Suprapubic skin (tissue), 4 donors: ENCODE data around the gene NSUN2. TPM values are rescaled to one million over a fixed set of nuclear protein-coding genes. Genes with fewer than 3 reads are reported as not detected.

ENCODE experiments used
- DNase-seq, 2 donors: peaks; one replicate each; pipeline ENCODE4 v3.0.0-alpha.2; 2019; ENCODE audit warnings: low spot score in 2 of 2
- H3K27ac ChIP-seq: fragments of 200-600 bp; sonication (generic); one replicate; pipeline ENCODE4 v1.5.1; 2019
- H3K27me3 ChIP-seq: fragments of 200-600 bp; sonication (generic); one replicate; pipeline ENCODE4 v1.5.1; 2019
- H3K36me3 ChIP-seq: fragments of 200-600 bp; sonication (generic); one replicate; pipeline ENCODE4 v1.5.1; 2019
- H3K4me1 ChIP-seq: fragments of 200-600 bp; sonication (generic); one replicate; pipeline ENCODE4 v1.5.1; 2019
- H3K4me3 ChIP-seq: fragments of 200-600 bp; sonication (generic); one replicate; pipeline ENCODE4 v1.5.1; 2019; ENCODE audit warnings: mild to moderate bottlenecking
- H3K9me3 ChIP-seq: fragments of 200-600 bp; sonication (generic); one replicate; pipeline ENCODE4 v1.5.1; 2019
- EP300 ChIP-seq: sonication (generic); formaldehyde crosslinking; IDR thresholded peaks from one replicate; pipeline ENCODE4 v1.6.1; 2017; ENCODE audit warnings: antibody characterized with exemption
- POLR2A ChIP-seq, 2 donors: fragments of 450-650 bp; IDR thresholded peaks; one replicate each; pipeline ENCODE4 v1.6.1; 2017; ENCODE audit warnings: antibody characterized with exemption in 2 of 2, mild to moderate bottlenecking in 2 of 2, moderate library complexity in 2 of 2
- POLR2AphosphoS5 ChIP-seq, 3 donors: sonication (generic); formaldehyde crosslinking; IDR thresholded peaks; one replicate each; pipeline ENCODE4 v1.6.1; 2017; ENCODE audit warnings: antibody characterized with exemption in 3 of 3
- WGBS: methylation state at CpG from one replicate; pipeline ENCODE4 v1.1.5; 2018; 5-methylcytosine and 5-hydroxymethylcytosine counted together
- total RNA-seq, 4 donors: library from RNA; depleted of rRNA; stranded (reverse); fragments of >200 nt; gene quantifications; one replicate each; pipeline ENCODE4 v1.1.0, GENCODE V29; 2016
- TF ChIP-seq, protein P1 (sequence below), 2 donors: fragments of 200-600 bp in 1 of 2; fragments of 450-650 bp in 1 of 2; sonication (generic) in 1 of 2; IDR thresholded peaks; one replicate each; pipeline ENCODE4 v1.5.1; 2016 to 2019; ENCODE audit warnings: antibody characterized with exemption in 2 of 2, mild to moderate bottlenecking in 1 of 2, moderate library complexity in 1 of 2

The NSUN2 gene
- total RNA-seq, 4 donors from 2014 or later: 48.8 to 90.8 (median 56.4) TPM

DNA sequence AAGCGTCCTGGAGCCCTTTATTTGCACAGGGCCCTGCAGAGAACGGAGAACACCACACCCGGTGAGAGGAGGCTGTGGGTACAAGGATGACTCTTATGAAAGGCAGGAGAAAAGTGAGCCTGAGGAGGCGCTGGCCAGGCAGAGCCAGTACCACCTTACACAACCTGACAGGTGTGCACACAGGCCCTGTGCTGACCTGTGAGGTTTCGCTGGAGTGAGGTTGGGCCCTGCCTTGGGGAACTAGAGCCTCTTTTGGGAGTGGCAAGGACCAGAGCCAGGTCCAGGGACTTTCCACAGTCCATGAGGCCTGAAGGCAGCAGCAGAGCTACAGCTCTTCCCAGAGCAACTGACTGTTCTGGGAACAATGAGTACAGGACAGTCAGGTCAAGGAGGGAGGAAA lies 3.4 kb upstream of the NSUN2 start:
- no peaks in the 10 kb centered on the region for H3K9me3 ChIP-seq
- no peak overlapping the region for H3K4me3 ChIP-seq
- WGBS: 39% methylated on average over 5 of the region's 5 CpGs
- H3K27me3 ChIP-seq: no peaks in the 10 kb centered on the region
- no peak for DNase-seq
- TF ChIP-seq EP300 (no peak), POLR2AphosphoS5 (IDR thresholded peaks at IDR 0.05) (peak in 1 of 3 donors; percentile 15), POLR2A (IDR thresholded peaks at IDR 0.05) (no peak)
- TF ChIP-seq, protein P1, sequence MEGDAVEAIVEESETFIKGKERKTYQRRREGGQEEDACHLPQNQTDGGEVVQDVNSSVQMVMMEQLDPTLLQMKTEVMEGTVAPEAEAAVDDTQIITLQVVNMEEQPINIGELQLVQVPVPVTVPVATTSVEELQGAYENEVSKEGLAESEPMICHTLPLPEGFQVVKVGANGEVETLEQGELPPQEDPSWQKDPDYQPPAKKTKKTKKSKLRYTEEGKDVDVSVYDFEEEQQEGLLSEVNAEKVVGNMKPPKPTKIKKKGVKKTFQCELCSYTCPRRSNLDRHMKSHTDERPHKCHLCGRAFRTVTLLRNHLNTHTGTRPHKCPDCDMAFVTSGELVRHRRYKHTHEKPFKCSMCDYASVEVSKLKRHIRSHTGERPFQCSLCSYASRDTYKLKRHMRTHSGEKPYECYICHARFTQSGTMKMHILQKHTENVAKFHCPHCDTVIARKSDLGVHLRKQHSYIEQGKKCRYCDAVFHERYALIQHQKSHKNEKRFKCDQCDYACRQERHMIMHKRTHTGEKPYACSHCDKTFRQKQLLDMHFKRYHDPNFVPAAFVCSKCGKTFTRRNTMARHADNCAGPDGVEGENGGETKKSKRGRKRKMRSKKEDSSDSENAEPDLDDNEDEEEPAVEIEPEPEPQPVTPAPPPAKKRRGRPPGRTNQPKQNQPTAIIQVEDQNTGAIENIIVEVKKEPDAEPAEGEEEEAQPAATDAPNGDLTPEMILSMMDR (IDR thresholded peaks at IDR 0.05): no peak
- H3K27ac ChIP-seq: peak overlapping the region; percentile 80
- H3K4me1 ChIP-seq: peaks cover 60% of the 10 kb centered on the region
- H3K36me3 ChIP-seq: no peaks in the 10 kb centered on the region

DNA sequence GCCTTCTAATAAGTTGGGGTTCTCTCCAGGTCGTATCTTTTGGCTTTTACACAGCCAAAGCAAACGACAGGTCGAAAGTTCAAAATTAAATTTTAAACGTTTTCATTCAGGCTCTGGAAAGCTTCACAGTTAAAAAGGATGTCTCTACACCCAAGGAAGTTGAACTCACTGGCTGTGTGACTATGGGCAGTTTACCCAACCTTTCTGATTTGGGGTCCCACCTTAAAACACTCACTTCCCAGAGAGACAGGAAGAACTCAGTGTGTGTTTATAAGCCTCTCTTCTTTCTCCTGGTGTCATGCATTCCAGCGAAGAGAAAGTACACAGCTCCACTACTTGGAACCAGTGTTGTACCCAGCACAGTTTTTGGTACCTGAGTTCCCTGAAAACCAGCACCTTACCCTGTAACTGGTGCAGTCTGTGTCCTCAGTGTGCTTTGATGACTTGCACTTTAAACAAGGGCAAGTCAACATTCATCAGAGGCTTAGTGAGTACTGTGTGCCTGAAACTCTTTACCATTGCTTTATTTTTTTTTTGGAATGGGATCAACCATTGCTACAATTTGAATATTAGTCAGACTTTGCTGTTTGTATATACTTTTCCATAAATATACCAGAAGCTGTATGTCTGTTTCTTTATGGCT lies 2.1 kb upstream of the NSUN2 start:
- peaks cover 64% of the 10 kb centered on the region for H3K4me1 ChIP-seq
- H3K36me3 ChIP-seq: peaks cover 11% of the 10 kb centered on the region
- peak overlapping the region; percentile 92 for H3K27ac ChIP-seq
- peak overlapping the region; percentile 94 for H3K4me3 ChIP-seq
- DNase-seq: no peak
- WGBS: 55% methylated on average over 5 of the region's 5 CpGs
- TF ChIP-seq, protein P1 (IDR thresholded peaks at IDR 0.05): no peak
- TF ChIP-seq POLR2A (IDR thresholded peaks at IDR 0.05) (no peak), EP300 (no peak), POLR2AphosphoS5 (IDR thresholded peaks at IDR 0.05) (no peak)
- no peaks in the 10 kb centered on the region for H3K9me3 ChIP-seq
- H3K27me3 ChIP-seq: no peaks in the 10 kb centered on the region

DNA sequence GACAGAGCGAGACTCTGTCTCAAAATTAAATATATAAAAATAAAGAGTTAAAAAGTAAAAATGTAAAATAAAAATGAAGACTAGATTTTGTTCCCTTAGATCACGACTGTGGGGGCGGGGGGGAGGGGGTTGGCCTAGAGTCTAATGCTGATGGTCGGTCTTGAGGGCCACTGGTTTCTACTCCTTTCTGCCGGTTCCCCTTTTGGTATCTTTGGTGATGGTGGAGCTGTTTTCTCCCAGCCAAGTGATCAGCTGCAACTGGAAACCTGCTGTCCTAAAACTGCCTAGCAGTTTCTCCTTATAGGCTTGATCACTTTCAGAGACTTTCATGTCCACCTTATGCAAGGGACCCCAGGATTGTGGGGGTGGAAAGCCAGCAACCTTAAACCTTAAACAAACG lies 1.5 kb upstream of the NSUN2 start:
- peaks cover 17% of the 10 kb centered on the region for H3K36me3 ChIP-seq
- H3K9me3 ChIP-seq: no peaks in the 10 kb centered on the region
- H3K27me3 ChIP-seq: no peaks in the 10 kb centered on the region
- 14% methylated on average over 6 of the region's 6 CpGs for WGBS
- TF ChIP-seq, protein P1 (IDR thresholded peaks at IDR 0.05): no peak
- no peak for TF ChIP-seq POLR2AphosphoS5 (IDR thresholded peaks at IDR 0.05)
- peaks cover 64% of the 10 kb centered on the region for H3K4me1 ChIP-seq
- H3K4me3 ChIP-seq: peak overlapping the region; percentile 94
- H3K27ac ChIP-seq: peak overlapping the region; percentile 92
- DNase-seq: no peak

DNA sequence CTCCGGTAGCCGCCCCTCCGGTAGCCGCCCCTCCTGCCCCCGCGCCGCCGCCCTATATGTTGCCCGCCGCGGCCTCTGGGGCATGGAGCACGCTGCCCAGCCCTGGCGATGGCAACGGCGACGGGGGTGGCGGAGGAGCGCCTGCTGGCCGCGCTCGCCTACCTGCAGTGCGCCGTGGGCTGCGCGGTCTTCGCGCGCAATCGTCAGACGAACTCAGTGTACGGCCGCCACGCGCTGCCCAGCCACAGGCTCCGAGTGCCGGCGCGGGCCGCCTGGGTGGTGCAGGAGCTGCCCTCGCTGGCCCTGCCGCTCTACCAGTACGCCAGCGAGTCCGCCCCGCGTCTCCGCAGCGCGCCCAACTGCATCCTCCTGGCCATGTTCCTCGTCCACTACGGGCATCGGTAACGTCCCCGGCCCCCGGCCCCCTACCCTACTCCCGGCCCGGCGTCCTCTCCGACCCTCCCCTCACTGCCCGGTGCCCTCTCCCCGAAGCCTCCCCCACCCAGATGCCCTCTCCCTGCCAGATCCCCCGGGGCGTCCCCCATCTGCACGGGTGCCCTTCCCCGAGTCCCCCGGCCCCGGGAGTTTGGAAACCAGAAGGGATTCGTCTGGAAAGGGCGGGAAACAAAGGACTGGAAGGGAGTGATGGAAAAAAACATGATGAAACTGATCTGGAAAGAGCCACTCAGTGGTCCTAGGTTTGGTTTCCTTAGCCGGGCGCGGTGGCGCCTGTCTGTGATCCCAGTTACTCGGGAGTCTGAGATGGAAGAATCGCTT lies 813 bp upstream of the NSUN2 start:
- DNase-seq: no peak
- TF ChIP-seq POLR2A (IDR thresholded peaks at IDR 0.05) (no peak), POLR2AphosphoS5 (IDR thresholded peaks at IDR 0.05) (no peak), EP300 (no peak)
- TF ChIP-seq, protein P1 (IDR thresholded peaks at IDR 0.05): no peak
- WGBS: under 1% methylated on average over 42 of the region's 75 CpGs

DNA sequence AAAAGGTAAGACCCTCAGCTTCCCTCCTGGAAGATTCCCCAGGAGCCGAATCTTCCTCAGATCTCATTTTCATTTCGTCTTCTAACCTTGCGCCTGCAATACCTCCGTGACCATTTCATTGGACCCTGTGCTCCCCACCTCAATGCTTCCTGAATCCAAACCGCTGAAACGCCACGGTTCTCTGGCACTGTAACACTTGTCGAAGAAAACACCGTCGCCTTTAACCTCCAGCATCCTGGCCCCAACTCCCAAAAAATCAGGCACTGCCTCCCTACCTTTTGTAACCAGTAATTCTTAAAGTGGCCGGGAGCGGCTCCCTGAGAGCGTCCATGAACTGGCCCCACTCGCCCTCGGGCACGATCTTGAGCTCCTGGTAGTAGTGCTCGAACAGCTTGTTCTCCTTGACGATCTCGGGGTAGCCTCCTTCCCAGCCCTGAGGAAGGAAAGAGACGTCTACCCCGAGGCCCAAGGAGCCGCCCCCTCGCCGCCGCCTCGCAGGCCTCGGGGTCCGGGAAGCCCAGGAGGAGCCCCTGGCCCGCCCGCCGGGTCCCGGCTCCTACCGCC lies 438 bp downstream of the NSUN2 start:
- Histone ChIP-seq H3K9me3 (no peaks in the 10 kb centered on the region), H3K36me3 (peaks cover 31% of the 10 kb centered on the region), H3K4me3 (peak overlapping the region; percentile 94), H3K27ac (peak overlapping the region; percentile 92), H3K4me1 (peaks cover 45% of the 10 kb centered on the region), H3K27me3 (no peaks in the 10 kb centered on the region)
- DNase-seq: no peak
- WGBS: 2% methylated on average over 17 of the region's 33 CpGs
- TF ChIP-seq POLR2A (IDR thresholded peaks at IDR 0.05) (peak in 1 of 2 donors; percentile 14), POLR2AphosphoS5 (IDR thresholded peaks at IDR 0.05) (no peak), EP300 (no peak)
- TF ChIP-seq, protein P1 (IDR thresholded peaks at IDR 0.05): no peak

More for the DNA sequence above, 813 bp upstream of the NSUN2 start:
- Histone ChIP-seq H3K4me1 (peaks cover 58% of the 10 kb centered on the region), H3K36me3 (peaks cover 23% of the 10 kb centered on the region), H3K9me3 (no peaks in the 10 kb centered on the region), H3K27ac (peak overlapping the region; percentile 92), H3K27me3 (no peaks in the 10 kb centered on the region), H3K4me3 (peak overlapping the region; percentile 94)
